GM12873 (cell line): ENCODE results near the gene INPP5D.

Source experiments
- TF ChIP-seq, protein P1 (sequence below): IDR thresholded peaks from 2 replicates; pipeline ENCODE4 v1.5.1; 2012; ENCODE audit warnings: low read depth, mild to moderate bottlenecking, moderate library complexity, low read length, control low read depth; ENCODE audit not compliant: insufficient read depth; ENCODE audit errors: missing control alignments

INPP5D gene

DNA sequence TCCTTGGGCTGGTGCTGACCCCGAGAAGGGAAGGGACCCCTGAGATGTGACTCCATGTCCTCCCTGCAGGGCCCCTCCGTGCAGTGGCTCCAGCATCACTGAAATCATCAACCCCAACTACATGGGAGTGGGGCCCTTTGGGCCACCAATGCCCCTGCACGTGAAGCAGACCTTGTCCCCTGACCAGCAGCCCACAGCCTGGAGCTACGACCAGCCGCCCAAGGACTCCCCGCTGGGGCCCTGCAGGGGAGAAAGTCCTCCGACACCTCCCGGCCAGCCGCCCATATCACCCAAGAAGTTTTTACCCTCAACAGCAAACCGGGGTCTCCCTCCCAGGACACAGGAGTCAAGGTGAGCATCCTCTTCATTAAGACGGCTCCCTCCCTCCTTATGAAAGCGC lies 137.9 kb downstream of the INPP5D start:
- TF ChIP-seq, protein P1, sequence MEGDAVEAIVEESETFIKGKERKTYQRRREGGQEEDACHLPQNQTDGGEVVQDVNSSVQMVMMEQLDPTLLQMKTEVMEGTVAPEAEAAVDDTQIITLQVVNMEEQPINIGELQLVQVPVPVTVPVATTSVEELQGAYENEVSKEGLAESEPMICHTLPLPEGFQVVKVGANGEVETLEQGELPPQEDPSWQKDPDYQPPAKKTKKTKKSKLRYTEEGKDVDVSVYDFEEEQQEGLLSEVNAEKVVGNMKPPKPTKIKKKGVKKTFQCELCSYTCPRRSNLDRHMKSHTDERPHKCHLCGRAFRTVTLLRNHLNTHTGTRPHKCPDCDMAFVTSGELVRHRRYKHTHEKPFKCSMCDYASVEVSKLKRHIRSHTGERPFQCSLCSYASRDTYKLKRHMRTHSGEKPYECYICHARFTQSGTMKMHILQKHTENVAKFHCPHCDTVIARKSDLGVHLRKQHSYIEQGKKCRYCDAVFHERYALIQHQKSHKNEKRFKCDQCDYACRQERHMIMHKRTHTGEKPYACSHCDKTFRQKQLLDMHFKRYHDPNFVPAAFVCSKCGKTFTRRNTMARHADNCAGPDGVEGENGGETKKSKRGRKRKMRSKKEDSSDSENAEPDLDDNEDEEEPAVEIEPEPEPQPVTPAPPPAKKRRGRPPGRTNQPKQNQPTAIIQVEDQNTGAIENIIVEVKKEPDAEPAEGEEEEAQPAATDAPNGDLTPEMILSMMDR, result no peak

DNA sequence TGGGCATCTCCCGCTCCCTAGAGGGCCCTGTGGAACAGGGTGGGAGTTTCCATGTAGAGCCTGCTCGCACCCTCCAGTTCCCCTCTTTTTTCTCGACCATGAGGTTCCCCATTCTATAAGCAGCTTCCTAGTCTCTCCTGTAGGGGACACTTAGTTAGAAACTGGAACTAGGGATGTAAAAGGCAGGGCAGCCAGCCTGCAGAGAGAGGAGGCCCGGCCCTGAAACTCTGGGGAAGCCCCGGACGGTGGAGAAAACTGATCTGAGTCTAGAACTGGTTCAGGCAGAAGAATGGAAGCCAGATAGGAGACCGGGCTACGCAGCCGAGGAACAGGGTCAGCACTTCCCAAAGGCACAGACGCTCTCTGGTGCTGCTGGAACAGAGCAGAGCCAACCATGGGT lies 139.7 kb downstream of the INPP5D start:
- TF ChIP-seq, protein P1, result peak; percentile 13

DNA sequence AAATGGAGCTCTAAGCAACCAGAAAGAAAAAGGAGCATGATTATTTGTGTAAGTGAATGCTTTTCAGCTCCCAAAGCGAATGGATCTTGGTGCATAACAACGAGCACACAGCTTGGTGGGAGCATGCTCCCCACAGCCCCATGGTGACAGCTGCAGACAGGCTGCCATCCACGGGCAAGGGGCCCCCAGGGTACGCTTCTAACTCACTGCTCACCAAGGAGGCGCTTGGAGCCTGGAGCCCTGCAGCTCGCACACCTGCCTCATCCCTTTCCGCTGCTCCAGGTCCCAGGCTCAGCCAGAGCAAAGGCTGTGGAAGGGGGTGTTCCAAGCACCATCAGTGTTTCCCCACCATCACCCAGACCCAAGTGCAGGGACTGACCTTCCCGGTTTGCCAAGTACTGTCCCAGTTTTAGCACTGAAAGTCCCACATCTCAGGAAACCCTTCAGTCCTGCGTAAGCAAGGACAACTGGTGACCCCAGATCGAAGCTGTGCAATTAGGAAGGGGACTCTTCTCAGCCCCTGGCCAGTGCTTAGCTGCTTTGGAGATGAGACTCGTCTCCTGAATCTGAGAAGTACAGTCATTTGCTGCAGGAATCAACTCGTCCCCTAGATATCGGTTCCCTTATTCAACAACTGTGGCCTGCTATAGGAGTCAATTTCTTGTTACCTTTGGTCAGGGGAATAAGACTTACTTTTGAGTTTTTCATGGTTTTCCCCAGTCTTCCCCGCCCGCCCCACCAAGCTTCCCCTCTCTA lies 141.3 kb downstream of the INPP5D start:
- TF ChIP-seq, protein P1, result no peak

DNA sequence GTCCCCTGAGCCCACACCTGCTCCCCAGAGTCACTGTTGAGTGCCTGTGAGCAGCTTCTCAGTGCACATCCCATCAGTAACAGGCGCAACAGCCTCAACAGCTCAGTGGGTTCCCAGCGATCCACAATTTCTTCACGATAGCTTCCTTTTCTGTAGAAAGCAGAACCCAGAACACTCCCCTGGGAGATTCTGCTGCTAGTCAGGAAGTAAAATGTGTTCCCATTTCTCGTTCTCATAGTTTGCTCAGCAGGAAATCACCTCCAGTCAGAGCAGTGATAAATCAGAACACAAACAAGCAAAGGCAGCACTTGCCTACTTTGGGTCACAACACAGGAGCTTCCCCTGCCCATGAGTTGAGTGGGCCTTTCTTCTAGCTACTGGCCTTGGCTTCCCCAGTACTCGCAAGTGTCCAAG lies 142.4 kb downstream of the INPP5D start:
- TF ChIP-seq, protein P1, result no peak

DNA sequence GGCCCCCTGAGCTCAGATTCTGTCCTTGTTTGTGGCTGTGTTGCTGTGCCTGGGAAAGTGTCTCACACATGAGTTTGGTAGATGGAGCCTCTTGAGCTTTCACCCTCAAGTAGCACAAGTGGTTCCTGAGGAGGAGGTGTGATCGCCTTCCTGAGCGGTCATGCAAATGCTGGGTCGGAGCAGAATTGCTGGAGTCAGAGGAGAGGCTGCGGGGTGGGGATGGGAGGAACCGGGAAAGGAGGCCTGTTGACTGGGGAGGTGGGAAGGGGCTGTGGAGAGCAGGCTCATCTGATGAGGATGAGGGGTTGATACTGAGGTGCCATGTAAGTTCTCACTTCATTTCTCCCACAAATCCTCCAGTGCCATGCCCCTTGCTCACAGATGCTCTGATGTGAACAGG lies 142.9 kb downstream of the INPP5D start:
- TF ChIP-seq, protein P1, result no peak

DNA sequence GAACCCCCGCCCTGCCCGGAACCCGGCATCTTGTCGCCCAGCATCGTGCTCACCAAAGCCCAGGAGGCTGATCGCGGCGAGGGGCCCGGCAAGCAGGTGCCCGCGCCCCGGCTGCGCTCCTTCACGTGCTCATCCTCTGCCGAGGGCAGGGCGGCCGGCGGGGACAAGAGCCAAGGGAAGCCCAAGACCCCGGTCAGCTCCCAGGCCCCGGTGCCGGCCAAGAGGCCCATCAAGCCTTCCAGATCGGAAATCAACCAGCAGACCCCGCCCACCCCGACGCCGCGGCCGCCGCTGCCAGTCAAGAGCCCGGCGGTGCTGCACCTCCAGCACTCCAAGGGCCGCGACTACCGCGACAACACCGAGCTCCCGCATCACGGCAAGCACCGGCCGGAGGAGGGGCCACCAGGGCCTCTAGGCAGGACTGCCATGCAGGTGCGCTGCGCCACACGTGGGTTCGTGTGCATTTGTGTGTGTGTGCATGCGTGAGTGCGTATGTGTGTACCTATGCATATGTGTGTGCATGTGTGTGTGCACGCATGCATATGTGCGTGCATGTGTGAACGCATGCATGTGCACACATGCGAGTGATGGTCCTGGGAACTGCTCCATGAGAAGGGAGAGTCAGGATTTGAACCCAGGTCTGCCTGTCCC lies 144.3 kb downstream of the INPP5D start:
- TF ChIP-seq, protein P1, result no peak

DNA sequence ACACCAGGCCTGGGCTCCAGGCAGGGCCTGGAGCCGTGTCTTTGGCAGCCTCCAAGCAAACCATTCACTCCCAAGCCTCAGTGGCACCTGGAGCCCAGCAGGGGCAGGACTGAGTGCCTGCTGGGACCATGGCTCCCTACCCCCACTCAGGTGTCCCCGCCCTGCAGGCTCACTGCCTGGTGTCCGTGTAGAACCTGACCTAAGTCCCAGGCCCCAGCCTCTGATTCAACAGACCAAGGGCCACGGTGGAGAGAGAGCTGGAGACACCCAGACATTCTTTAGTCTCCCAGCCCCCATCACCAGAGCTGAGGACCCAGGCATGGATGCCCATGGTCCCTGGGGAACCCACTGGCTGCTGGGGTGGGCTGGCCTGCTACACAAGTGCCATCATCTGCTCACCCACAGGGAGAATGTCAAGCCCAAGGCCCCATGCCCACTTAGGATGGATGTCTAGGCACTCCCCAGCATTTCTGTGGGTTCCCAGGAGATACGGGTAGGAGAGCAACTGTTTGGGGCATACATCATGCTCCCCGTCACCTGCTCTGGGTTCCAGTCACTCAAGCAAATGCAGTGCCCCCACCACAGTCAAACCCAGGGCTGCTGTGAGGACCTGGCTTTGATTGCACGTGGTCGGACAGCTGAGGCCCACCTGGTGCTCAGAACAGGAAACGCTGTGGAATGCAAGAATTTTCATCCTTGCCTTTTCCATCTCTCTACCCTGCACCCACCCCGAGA lies 148.4 kb downstream of the INPP5D start:
- TF ChIP-seq, protein P1, result no peak
